HG03565 (cell line): ENCODE data around the gene SPDL1.
A peak's percentile ranks its signal among the peaks of the same experiment; 100 is the strongest.

Experiments used
- ATAC-seq: cut with Tn5 transposase; IDR thresholded peaks from one replicate; pipeline ENCODE4 v1.9.1; 2021; ENCODE audit warnings: mild to moderate bottlenecking, moderate library complexity; ENCODE audit not compliant: unreplicated experiment

SPDL1 gene

GRCh38 chr5:169628892-169629291 is 45.3 kb downstream of the SPDL1 start:
- no peak for ATAC-seq

- no peak for ATAC-seq
Observed at GRCh38 chr5:169629847-169630548, 46.4 kb downstream of the SPDL1 start.

- no peak for ATAC-seq
Observed at GRCh38 chr5:169631360-169631759, 47.8 kb downstream of the SPDL1 start.

- ATAC-seq: no peak
Observed at GRCh38 chr5:169632946-169633345, 49.4 kb downstream of the SPDL1 start.

GRCh38 chr5:169634606-169635005 is 51.0 kb downstream of the SPDL1 start:
- ATAC-seq: no peak

- ATAC-seq: no peak
Observed at GRCh38 chr5:169635936-169636335, 52.4 kb downstream of the SPDL1 start.

- ATAC-seq: no peak
Observed at GRCh38 chr5:169636477-169637084, 53.0 kb downstream of the SPDL1 start.

- peak; percentile 82 for ATAC-seq
Observed at GRCh38 chr5:169637085-169637548, 53.5 kb downstream of the SPDL1 start, which contains the start of gene DOCK2. DOCK2 (plus strand) TSS chr5:169637275; CDS start chr5:169637327, 52 bp downstream.

- ATAC-seq: peak; percentile 49
Observed at GRCh38 chr5:169637549-169638121, 54.1 kb downstream of the SPDL1 start.

GRCh38 chr5:169641253-169641652 is 57.7 kb downstream of the SPDL1 start:
- ATAC-seq: no peak

- peak; percentile 27 for ATAC-seq
Observed at GRCh38 chr5:169646856-169647255, 63.3 kb downstream of the SPDL1 start.

GRCh38 chr5:169647566-169647965 is 64.0 kb downstream of the SPDL1 start:
- no peak for ATAC-seq

GRCh38 chr5:169648725-169649310 is 65.2 kb downstream of the SPDL1 start:
- no peak for ATAC-seq

GRCh38 chr5:169649486-169649885 is 65.9 kb downstream of the SPDL1 start:
- peak; percentile 24 for ATAC-seq

GRCh38 chr5:169650701-169651331 is 67.2 kb downstream of the SPDL1 start:
- ATAC-seq: peak; percentile 53

- no peak for ATAC-seq
Observed at GRCh38 chr5:169651526-169651925, 68.0 kb downstream of the SPDL1 start.

GRCh38 chr5:169652057-169652456 is 68.5 kb downstream of the SPDL1 start:
- no peak for ATAC-seq

GRCh38 chr5:169653091-169653490 is 69.5 kb downstream of the SPDL1 start:
- ATAC-seq: no peak
